HG03108 (cell line): ENCODE data around the gene KCNG1.
"Not testable (repeated sequence)": the region's sequence is repeated elsewhere in the genome, so short reads cannot be mapped to it uniquely, and the experiment has no call there.

Experiments
- ATAC-seq: cut with Tn5 transposase; IDR thresholded peaks from one replicate; pipeline ENCODE4 v1.9.1; 2021; ENCODE audit warnings: moderate library complexity; ENCODE audit not compliant: unreplicated experiment

The KCNG1 gene

GRCh38 chr20:51022803-51023616, at the start of gene KCNG1:
KCNG1 (minus strand) TSS chr20:51023107; CDS start chr20:51010338, 12,769 bp downstream.
- no peak for ATAC-seq

- ATAC-seq = no peak
Observed at GRCh38 chr20:51070621-51071020, 47.7 kb upstream of the KCNG1 start.

GRCh38 chr20:51067792-51068191, 44.9 kb upstream of the KCNG1 start:
- ATAC-seq = no peak

GRCh38 chr20:51065615-51066014, 42.7 kb upstream of the KCNG1 start:
- no peak for ATAC-seq

GRCh38 chr20:51064137-51064536, 41.2 kb upstream of the KCNG1 start:
- ATAC-seq = no peak

- ATAC-seq = no peak
Observed at GRCh38 chr20:51062065-51062464, 39.2 kb upstream of the KCNG1 start.

GRCh38 chr20:51061418-51062045, 38.6 kb upstream of the KCNG1 start:
- no peak for ATAC-seq

GRCh38 chr20:51060301-51060700, 37.4 kb upstream of the KCNG1 start:
- no peak for ATAC-seq

GRCh38 chr20:51059862-51060261, 37.0 kb upstream of the KCNG1 start:
- no peak for ATAC-seq

GRCh38 chr20:51058017-51058416, 35.1 kb upstream of the KCNG1 start:
- ATAC-seq = no peak

GRCh38 chr20:51054233-51054632, 31.3 kb upstream of the KCNG1 start:
- ATAC-seq = no peak

- no peak for ATAC-seq
Observed at GRCh38 chr20:51050531-51051075, 27.7 kb upstream of the KCNG1 start.

- no peak for ATAC-seq
Observed at GRCh38 chr20:51046021-51046985, 23.4 kb upstream of the KCNG1 start.

- ATAC-seq = not testable (repeated sequence)
Observed at GRCh38 chr20:51045492-51045891, 22.6 kb upstream of the KCNG1 start.

- no peak for ATAC-seq
Observed at GRCh38 chr20:51044796-51045195, 21.9 kb upstream of the KCNG1 start.

- no peak for ATAC-seq
Observed at GRCh38 chr20:51043811-51044210, 20.9 kb upstream of the KCNG1 start.

GRCh38 chr20:51042657-51043247, 19.8 kb upstream of the KCNG1 start:
- no peak for ATAC-seq

- ATAC-seq = no peak
Observed at GRCh38 chr20:51042064-51042463, 19.2 kb upstream of the KCNG1 start.

- ATAC-seq = no peak
Observed at GRCh38 chr20:51037532-51038115, 14.7 kb upstream of the KCNG1 start.

GRCh38 chr20:51036827-51037531, 14.1 kb upstream of the KCNG1 start:
- ATAC-seq = no peak
